SK-N-MC (cell line): ENCODE results near the gene CIZ1.

Experiments
- DNase-seq: peaks from one replicate; pipeline ENCODE4 v3.0.0-alpha.2; 2011; ENCODE audit warnings: low read depth, low spot score
- H3K27ac ChIP-seq: fragments of 200-600 bp; sonication (generic); 2 replicates; pipeline ENCODE4 v1.5.1; 2016; ENCODE audit warnings: mixed run types
- H3K36me3 ChIP-seq: fragments of 200-600 bp; sonication (generic); 2 replicates; pipeline ENCODE4 v1.6.1; 2017; ENCODE audit warnings: antibody characterized with exemption, low read length, mixed read lengths; ENCODE audit not compliant: insufficient read depth
- H3K4me3 ChIP-seq: fragments of 200-600 bp; sonication (generic); 2 replicates; pipeline ENCODE4 v1.5.1; 2016
- H3K9ac ChIP-seq: fragments of 200-600 bp; sonication (generic); 2 replicates; pipeline ENCODE4 v1.8.0; 2017; ENCODE audit warnings: mixed run types, mixed read lengths; ENCODE audit not compliant: insufficient read length
- H3K9me3 ChIP-seq: fragments of 200-600 bp; sonication (generic); 2 replicates; pipeline ENCODE4 v1.6.1; 2017; ENCODE audit warnings: low read depth, mild to moderate bottlenecking, antibody characterized with exemption, low read length, moderate library complexity, mixed read lengths
- EZH2 ChIP-seq: fragments of 200-600 bp; sonication (generic); IDR thresholded peaks from one replicate; pipeline ENCODE4 v1.6.1; 2017; ENCODE audit warnings: antibody characterized with exemption
- FOXP2 ChIP-seq: optimal IDR thresholded peaks from 2 replicates; pipeline ENCODE3; 2011; ENCODE audit warnings: mild to moderate bottlenecking, moderate library complexity; ENCODE audit not compliant: insufficient read depth; ENCODE audit errors: extremely low read length, control extremely low read depth
- POLR2AphosphoS5 ChIP-seq: IDR thresholded peaks from 2 replicates; pipeline ENCODE4 v1.6.1; 2012; ENCODE audit warnings: mild to moderate bottlenecking, low read depth, low read length, borderline replicate concordance

The CIZ1 gene

GRCh38 chr9:128206916-128207910, 15.8 kb upstream of the CIZ1 start:
- Histone ChIP-seq H3K27ac (no peak overlapping the region), H3K36me3 (no peaks in the 10 kb centered on the region), H3K9ac (no peak overlapping the region), H3K9me3 (no peaks in the 10 kb centered on the region), H3K4me3 (no peak overlapping the region)
- no peak for TF ChIP-seq EZH2
- TF ChIP-seq POLR2AphosphoS5: no peak
- TF ChIP-seq FOXP2: no peak
- DNase-seq: no peak

GRCh38 chr9:128206484-128206883, 15.1 kb upstream of the CIZ1 start:
- DNase-seq: no peak
- no peak overlapping the region for H3K4me3 ChIP-seq
- no peak overlapping the region for H3K27ac ChIP-seq
- H3K9me3 ChIP-seq: no peaks in the 10 kb centered on the region
- H3K36me3 ChIP-seq: no peaks in the 10 kb centered on the region
- TF ChIP-seq POLR2AphosphoS5: no peak
- TF ChIP-seq EZH2: no peak
- no peak for TF ChIP-seq FOXP2
- H3K9ac ChIP-seq: no peak overlapping the region

GRCh38 chr9:128205296-128205944, 14.0 kb upstream of the CIZ1 start:
- TF ChIP-seq EZH2 (no peak), POLR2AphosphoS5 (no peak), FOXP2 (no peak)

GRCh38 chr9:128204858-128205257, 13.5 kb upstream of the CIZ1 start:
- H3K4me3 ChIP-seq: no peak overlapping the region
- DNase-seq: no peak
- H3K36me3 ChIP-seq: no peaks in the 10 kb centered on the region
- H3K27ac ChIP-seq: no peak overlapping the region
- TF ChIP-seq FOXP2: no peak
- no peak for TF ChIP-seq EZH2
- no peak for TF ChIP-seq POLR2AphosphoS5
- H3K9ac ChIP-seq: no peak overlapping the region
- H3K9me3 ChIP-seq: no peaks in the 10 kb centered on the region

More at GRCh38 chr9:128205296-128205944, 14.0 kb upstream of the CIZ1 start:
- no peak for DNase-seq
- Histone ChIP-seq H3K36me3 (no peaks in the 10 kb centered on the region), H3K9ac (no peak overlapping the region), H3K4me3 (no peak overlapping the region), H3K27ac (no peak overlapping the region), H3K9me3 (no peaks in the 10 kb centered on the region)

- H3K36me3 ChIP-seq: no peaks in the 10 kb centered on the region
- no peak for DNase-seq
- TF ChIP-seq EZH2: no peak
- no peak for TF ChIP-seq POLR2AphosphoS5
- TF ChIP-seq FOXP2: no peak
- H3K9ac ChIP-seq: peak overlapping the region; percentile 66
- H3K4me3 ChIP-seq: peak overlapping the region; percentile 87
- H3K27ac ChIP-seq: no peak overlapping the region
- H3K9me3 ChIP-seq: no peaks in the 10 kb centered on the region
Observed at GRCh38 chr9:128203707-128204551, 12.6 kb upstream of the CIZ1 start.

- H3K9me3 ChIP-seq: no peaks in the 10 kb centered on the region
- H3K36me3 ChIP-seq: no peaks in the 10 kb centered on the region
- DNase-seq: no peak
- H3K9ac ChIP-seq: peak within 1 kb of the TSS; percentile 66
- TF ChIP-seq POLR2AphosphoS5 (no peak), FOXP2 (no peak), EZH2 (no peak)
- H3K27ac ChIP-seq: no peak within 1 kb of the TSS
- peak within 1 kb of the TSS; percentile 87 for H3K4me3 ChIP-seq
Observed at GRCh38 chr9:128203024-128203706, 11.8 kb upstream of the CIZ1 start, which contains the start of gene DNM1. Gene DNM1 (plus strand): TSS chr9:128203379. CDS start chr9:128203471, 92 bp downstream.

DNA sequence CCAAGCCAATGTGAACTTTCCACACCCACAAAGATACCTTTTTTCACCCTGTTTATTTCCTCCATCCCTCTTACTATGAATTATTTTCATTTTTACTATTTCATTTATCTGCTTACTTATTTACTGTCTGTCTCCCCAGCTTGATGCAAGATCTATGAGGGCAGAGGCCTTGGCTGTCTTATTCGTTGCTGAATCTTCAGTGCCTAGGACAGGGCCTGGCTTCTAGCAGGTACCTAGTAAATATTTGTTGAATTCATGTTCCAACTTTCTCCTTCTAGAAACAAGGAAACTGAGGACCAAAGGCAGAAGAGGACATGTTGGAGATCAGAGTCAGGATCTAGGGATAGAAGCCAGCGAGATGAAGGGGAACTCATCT, 11.3 kb upstream of the CIZ1 start:
- no peaks in the 10 kb centered on the region for H3K9me3 ChIP-seq
- no peak overlapping the region for H3K9ac ChIP-seq
- no peaks in the 10 kb centered on the region for H3K36me3 ChIP-seq
- H3K4me3 ChIP-seq: peak overlapping the region; percentile 87
- no peak for DNase-seq
- H3K27ac ChIP-seq: no peak overlapping the region
- no peak for TF ChIP-seq FOXP2
- TF ChIP-seq POLR2AphosphoS5: no peak
- TF ChIP-seq EZH2: no peak
